Adrenal gland (tissue), 12 donors: ENCODE results near the gene ARHGEF37. TPM values are rescaled to one million over a fixed set of nuclear protein-coding genes. Genes with fewer than 3 reads are reported as not detected.

Experiments
- DNase-seq, 7 donors: peaks; one replicate each; pipeline ENCODE4 v3.0.0-alpha.2; 2019 to 2020
- H3K27ac ChIP-seq, 5 donors: fragments of 200-600 bp; sonication (generic) in 4 of 5; 1 replicate in 3 of 5; 2 replicates in 2 of 5; pipeline versions ENCODE4 v1.5.1 to v1.8.0; 2016 to 2020; ENCODE audit warnings: mild to moderate bottlenecking in 1 of 5
- H3K27me3 ChIP-seq: fragments of 200-600 bp; 2 replicates; pipeline ENCODE4 v1.8.0; 2021
- H3K36me3 ChIP-seq, 2 donors: fragments of 200-600 bp; replicated peaks in 1 of 2; 1 replicate in 1 of 2; 2 replicates in 1 of 2; pipeline versions ENCODE4 v1.5.1 to v1.8.0; 2018 to 2022
- H3K4me1 ChIP-seq, 2 donors: fragments of 200-600 bp; replicated peaks in 1 of 2; 1 replicate in 1 of 2; 2 replicates in 1 of 2; pipeline versions ENCODE4 v1.5.1 to v1.8.0; 2018 to 2021
- H3K4me3 ChIP-seq, 4 donors: fragments of 200-600 bp; sonication (generic) in 3 of 4; one replicate each; pipeline ENCODE4 v1.5.1; 2016 to 2018
- H3K9me3 ChIP-seq, 3 donors: fragments of 200-600 bp; sonication (generic) in 1 of 3; replicated peaks in 1 of 3; 1 replicate in 2 of 3; 2 replicates in 1 of 3; pipeline versions ENCODE4 v1.5.1 to v1.8.0; 2016 to 2021
- POLR2A ChIP-seq, 2 donors: fragments of 450-650 bp; IDR thresholded peaks; one replicate each; pipeline ENCODE4 v1.6.1; 2017; ENCODE audit warnings: antibody characterized with exemption in 2 of 2, mild to moderate bottlenecking in 2 of 2, moderate library complexity in 1 of 2
- WGBS, 4 donors: extraction: QIAGEN DNeasy Blood & Tissue Kit in 2 of 4; methylation state at CpG; one replicate each; pipeline versions ENCODE4 v1.1.5 to v1.1.7; 2013 to 2017; 5-methylcytosine and 5-hydroxymethylcytosine counted together
- intact Hi-C, 2 donors: fragments of 100-400 bp; cut with DNase I; formaldehyde crosslinking; loops; one replicate each; pipeline versions ENCODE4 v1.14.1 to v1.15.0; 2022 to 2023
- polyA plus RNA-seq, 3 donors: library from polyadenylated mRNA; stranded (reverse); fragments of 200-250 nt in 2 of 3; fragments of 350-450 nt in 1 of 3; fragmentation: Illumina TruSeq in 1 of 3; extraction: RNeasy Lipid Tissue Mini Kit (QIAGEN cat#74804) in 1 of 3; gene quantifications; one replicate each; pipeline ENCODE4 v1.2.3, GENCODE V29; 2013 to 2014
- total RNA-seq, 9 donors: library from RNA; depleted of rRNA in 4 of 9; stranded (reverse); fragments of >200 nt in 4 of 9; fragments of 120-200 nt in 1 of 9; fragmentation: NEBNext Ultra II Directional in 1 of 9; extraction: Animal tissue kit (Norgen Biotek cat#: 25700) in 1 of 9; gene quantifications; one replicate each; pipeline versions ENCODE4 v1.1.0 to v1.2.4, GENCODE V29; 2013 to 2023
- TF ChIP-seq, protein P1 (sequence below), 6 experiments: fragments of 450-650 bp in 4 of 6; fragments of 200-600 bp in 2 of 6; sonication (generic) in 1 of 6; IDR thresholded peaks; 1 replicate in 5 of 6; 2 replicates in 1 of 6; pipeline versions ENCODE4 v1.5.1 to v1.8.0; 2016 to 2021; ENCODE audit warnings: antibody characterized with exemption in 6 of 6, mild to moderate bottlenecking in 2 of 6, moderate library complexity in 1 of 6
- donor health status: healthy with polysubstance abuse.
- donor health status: Bipolar disorder and iron deficiency.
- donor health status: DM: yes; HTN: yes; CAD: no.
- donor health status: DM: no; HTN: no; CAD: no.
- donor health status: DM: no; HTN: no; CAD: no.
- donor health status: DM: yes; HTN: yes; CAD: no.

Gene ARHGEF37
- total and polyA plus RNA-seq, 12 donors = 0.83 to 8.4 (median 4.0) TPM

DNA sequence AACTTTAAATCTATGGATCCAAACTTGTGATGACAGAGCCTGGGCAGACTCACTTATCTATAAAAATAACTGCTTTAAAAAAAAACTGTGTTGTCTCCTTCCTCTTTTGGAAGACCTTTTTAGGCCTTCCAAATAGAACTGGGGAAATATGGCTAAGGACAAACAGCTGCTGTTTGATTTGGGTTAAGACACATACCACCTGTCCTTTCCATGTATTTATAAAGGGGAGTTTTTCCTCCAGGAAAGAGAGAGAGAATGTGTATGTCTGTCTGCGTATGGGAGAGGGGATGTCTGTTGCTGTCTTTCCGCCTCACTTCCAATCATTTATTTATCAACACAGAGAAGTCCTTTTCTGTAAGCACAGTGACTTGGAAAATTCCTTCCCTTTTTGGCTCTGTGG, 2.8 kb downstream of the ARHGEF37 start:
- DNase-seq = no peak
- Histone ChIP-seq H3K27ac (peak overlapping the region in 2 of 5 donors; percentile 37 to 56), H3K9me3 (no peaks in the 10 kb centered on the region), H3K4me3 (no peak overlapping the region), H3K4me1 (peaks cover 11 to 51% of the 10 kb centered on the region in 2 donors), H3K27me3 (no peaks in the 10 kb centered on the region), H3K36me3 (no peaks in the 10 kb centered on the region)
- 58 to 83% (median 61%) methylated on average over 2 of the region's 2 CpGs for WGBS, 4 donors
- intact Hi-C loops = no loop called here
- no peak for TF ChIP-seq POLR2A (IDR thresholded peaks at IDR 0.05)
- TF ChIP-seq, protein P1, sequence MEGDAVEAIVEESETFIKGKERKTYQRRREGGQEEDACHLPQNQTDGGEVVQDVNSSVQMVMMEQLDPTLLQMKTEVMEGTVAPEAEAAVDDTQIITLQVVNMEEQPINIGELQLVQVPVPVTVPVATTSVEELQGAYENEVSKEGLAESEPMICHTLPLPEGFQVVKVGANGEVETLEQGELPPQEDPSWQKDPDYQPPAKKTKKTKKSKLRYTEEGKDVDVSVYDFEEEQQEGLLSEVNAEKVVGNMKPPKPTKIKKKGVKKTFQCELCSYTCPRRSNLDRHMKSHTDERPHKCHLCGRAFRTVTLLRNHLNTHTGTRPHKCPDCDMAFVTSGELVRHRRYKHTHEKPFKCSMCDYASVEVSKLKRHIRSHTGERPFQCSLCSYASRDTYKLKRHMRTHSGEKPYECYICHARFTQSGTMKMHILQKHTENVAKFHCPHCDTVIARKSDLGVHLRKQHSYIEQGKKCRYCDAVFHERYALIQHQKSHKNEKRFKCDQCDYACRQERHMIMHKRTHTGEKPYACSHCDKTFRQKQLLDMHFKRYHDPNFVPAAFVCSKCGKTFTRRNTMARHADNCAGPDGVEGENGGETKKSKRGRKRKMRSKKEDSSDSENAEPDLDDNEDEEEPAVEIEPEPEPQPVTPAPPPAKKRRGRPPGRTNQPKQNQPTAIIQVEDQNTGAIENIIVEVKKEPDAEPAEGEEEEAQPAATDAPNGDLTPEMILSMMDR (IDR thresholded peaks at IDR 0.05) = no peak

DNA sequence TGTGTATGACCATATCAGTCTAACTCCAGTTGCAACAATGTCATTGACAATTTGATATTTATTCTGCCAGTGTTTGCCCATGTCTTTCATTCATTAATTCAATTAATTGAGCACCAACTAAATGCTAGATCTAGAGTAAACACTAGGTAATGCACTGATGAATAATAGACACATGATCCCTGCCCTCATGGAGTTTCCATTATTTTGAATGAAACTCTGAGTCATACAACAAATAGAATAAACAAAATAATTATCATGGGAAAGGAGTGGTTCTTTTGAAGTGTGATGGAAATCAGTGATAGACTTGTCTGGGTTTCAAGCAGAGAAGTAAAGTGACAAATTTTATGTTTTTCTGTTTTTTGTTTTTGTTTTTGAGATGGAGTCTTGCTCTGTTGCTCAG, 4.6 kb downstream of the ARHGEF37 start:
- no peak for TF ChIP-seq POLR2A (IDR thresholded peaks at IDR 0.05)
- TF ChIP-seq, protein P1 (IDR thresholded peaks at IDR 0.05) = no peak
- Histone ChIP-seq H3K4me3 (no peak overlapping the region), H3K4me1 (peaks cover 11 to 46% of the 10 kb centered on the region in 2 donors), H3K9me3 (no peaks in the 10 kb centered on the region), H3K36me3 (no peaks in the 10 kb centered on the region), H3K27ac (no peak overlapping the region), H3K27me3 (no peaks in the 10 kb centered on the region)
- no peak for DNase-seq
- intact Hi-C loops = no loop called here

DNA sequence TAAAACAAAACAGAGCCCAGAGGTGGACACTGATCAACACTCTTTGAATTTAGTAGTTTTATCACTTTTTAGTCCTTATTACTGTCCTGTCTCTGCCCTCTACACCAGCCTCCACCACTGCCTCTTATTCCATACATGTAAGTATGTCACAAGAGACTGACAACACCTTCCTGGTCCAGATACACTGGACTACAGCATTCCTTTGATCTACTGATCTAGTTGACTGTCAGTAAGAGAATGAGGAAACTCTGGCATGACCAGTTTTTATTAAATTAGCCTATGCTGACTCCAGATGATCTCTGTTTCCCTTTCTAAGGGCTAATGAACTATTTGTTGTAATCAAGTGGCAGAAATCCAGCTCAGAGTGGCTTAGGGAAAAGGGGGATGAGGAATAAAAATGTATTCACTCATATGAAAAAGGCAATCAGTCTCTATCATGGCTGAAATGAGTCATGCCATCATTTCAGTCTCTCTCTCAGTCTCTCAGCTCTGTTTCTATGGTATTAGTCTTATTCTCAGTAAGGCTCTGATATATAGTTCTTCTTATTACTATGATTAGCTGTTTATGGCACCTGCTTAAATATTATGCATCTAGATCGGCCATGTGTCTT, 5.5 kb downstream of the ARHGEF37 start:
- no peak for TF ChIP-seq POLR2A (IDR thresholded peaks at IDR 0.05)
- TF ChIP-seq, protein P1 (IDR thresholded peaks at IDR 0.05) = no peak
- Histone ChIP-seq H3K9me3 (no peaks in the 10 kb centered on the region), H3K4me1 (peaks cover 11 to 41% of the 10 kb centered on the region in 2 donors), H3K36me3 (no peaks in the 10 kb centered on the region), H3K27me3 (no peaks in the 10 kb centered on the region), H3K27ac (no peak overlapping the region), H3K4me3 (no peak overlapping the region)
- 81 to 90% (median 87%) methylated on average over 1 of the region's 1 CpG for WGBS, 4 donors
- no peak for DNase-seq
- intact Hi-C loops = no loop called here

DNA sequence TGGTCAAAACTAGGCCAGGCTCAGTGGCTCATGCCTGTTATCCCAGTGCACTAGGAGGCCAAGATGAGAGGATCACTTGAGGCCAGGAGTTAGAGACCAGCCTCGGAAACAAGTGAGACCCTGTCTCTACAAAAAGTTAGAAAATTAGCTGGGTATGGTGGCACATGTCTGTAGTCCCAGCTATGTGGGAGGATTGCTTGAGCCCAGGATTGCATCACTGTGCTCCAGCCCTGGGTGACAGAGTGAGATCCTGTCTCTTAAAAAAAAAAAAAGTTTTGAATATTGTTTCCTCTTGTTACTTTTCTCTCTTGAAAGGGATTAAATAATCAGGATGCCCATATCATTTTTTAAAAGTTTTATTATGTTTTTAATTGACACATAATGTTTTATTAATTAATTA, 7.6 kb downstream of the ARHGEF37 start:
- H3K4me1 ChIP-seq = peaks cover 0 to 20% of the 10 kb centered on the region in 2 donors
- no peak overlapping the region for H3K4me3 ChIP-seq
- 83 to 100% (median 94%) methylated on average over 1 of the region's 1 CpG for WGBS, 4 donors
- no peak for TF ChIP-seq POLR2A (IDR thresholded peaks at IDR 0.05)
- TF ChIP-seq, protein P1 (IDR thresholded peaks at IDR 0.05) = no peak
- H3K36me3 ChIP-seq = no peaks in the 10 kb centered on the region
- H3K27me3 ChIP-seq = no peaks in the 10 kb centered on the region
- DNase-seq = no peak
- H3K9me3 ChIP-seq = no peaks in the 10 kb centered on the region
- H3K27ac ChIP-seq = no peak overlapping the region
- intact Hi-C loops = no loop called here
